Thyroid gland (tissue), 4 donors: ENCODE measurements around the gene NRTN.
"Not testable (repeated sequence)": the region's sequence is repeated elsewhere in the genome, so short reads cannot be mapped to it uniquely, and the experiment has no call there.

Experiments used
- CTCF ChIP-seq, 6 experiments: fragments of 200-600 bp in 3 of 6; fragments of 450-650 bp in 3 of 6; sonication (generic) in 3 of 6; IDR thresholded peaks; one replicate each; pipeline ENCODE4 v1.5.1; 2016 to 2019; ENCODE audit warnings: antibody characterized with exemption in 6 of 6, mild to moderate bottlenecking in 2 of 6, inconsistent platforms in 1 of 6, moderate library complexity in 1 of 6
- POLR2A ChIP-seq, 2 donors: fragments of 450-650 bp; IDR thresholded peaks; one replicate each; pipeline ENCODE4 v1.6.1; 2017; ENCODE audit warnings: antibody characterized with exemption in 2 of 2, mild to moderate bottlenecking in 2 of 2, moderate library complexity in 1 of 2

DNA sequence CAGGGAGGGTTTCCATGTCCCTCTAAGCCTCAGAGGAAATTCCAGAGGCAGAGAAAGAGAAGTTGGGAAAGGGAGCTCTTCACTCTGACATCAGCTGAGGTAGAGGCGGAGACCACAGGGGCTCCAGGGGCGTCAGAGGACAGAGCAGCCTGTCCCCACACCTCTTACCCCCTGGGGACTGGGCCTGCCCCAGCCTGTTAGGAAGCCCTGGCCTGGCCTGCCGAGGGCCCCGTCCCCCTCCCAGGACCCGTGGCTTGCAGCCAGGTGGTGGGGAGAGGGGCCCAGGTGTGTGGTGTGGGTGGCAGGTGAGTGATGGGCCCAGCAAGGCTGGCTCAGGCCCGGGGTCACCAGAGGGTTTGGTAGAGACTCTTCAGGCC, 36.9 kb downstream of the NRTN start:
- not testable (repeated sequence) for TF ChIP-seq CTCF, POLR2A (IDR thresholded peaks at IDR 0.05)
